ENCODE results near the gene TMEM212. TPM values are rescaled to one million over a fixed set of nuclear protein-coding genes. Genes with fewer than 3 reads are reported as not detected.

Gene TMEM212
- total and polyA plus RNA-seq, 9 of the 15 experiments (the other 6 are each of a cell fraction or from before 2014, with no cell fraction given) = not detected

DNA sequence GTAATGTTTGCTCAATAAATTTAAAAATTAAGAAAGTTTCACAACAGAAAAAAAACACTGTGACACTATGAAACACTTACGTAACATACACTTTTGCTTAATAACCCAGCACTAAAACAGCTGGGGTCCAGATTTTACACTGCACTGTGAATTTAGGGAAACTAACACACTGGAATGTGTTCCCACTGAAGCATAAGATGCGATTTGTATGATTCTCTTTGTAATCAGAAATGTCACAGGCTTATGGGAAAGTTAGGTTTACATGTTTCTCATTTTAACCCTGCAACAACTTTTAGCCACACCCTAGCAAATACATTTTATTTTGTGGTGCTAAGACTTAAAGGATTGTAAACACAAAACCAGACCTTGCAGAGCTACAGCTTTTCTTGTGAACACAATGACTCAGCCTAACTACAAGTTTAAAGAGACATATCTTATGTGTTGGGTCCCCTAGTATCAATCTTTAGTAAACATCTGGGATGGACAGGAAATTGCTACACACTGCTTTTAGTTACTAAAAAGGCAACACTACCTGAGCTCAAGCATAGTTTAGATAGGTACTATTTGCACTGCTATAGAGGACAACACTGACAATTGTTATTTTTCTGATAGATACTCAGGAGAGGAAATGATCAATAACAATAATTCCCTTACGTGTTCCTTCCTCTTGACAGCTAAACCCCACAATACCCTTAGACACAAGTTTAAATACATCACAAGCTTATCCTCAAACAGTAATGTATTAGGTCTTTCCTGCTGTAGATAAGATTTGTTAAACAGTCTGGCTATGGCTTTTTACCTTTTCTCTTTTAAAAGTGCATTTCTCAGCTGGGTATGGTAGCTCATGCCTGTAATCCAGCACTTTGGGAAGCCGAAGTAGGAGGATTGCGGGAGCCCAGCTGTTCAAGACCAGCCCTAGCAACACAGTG, 36.7 kb upstream of the TMEM212 start (continued):
- TF ChIP-seq, protein P1, sequence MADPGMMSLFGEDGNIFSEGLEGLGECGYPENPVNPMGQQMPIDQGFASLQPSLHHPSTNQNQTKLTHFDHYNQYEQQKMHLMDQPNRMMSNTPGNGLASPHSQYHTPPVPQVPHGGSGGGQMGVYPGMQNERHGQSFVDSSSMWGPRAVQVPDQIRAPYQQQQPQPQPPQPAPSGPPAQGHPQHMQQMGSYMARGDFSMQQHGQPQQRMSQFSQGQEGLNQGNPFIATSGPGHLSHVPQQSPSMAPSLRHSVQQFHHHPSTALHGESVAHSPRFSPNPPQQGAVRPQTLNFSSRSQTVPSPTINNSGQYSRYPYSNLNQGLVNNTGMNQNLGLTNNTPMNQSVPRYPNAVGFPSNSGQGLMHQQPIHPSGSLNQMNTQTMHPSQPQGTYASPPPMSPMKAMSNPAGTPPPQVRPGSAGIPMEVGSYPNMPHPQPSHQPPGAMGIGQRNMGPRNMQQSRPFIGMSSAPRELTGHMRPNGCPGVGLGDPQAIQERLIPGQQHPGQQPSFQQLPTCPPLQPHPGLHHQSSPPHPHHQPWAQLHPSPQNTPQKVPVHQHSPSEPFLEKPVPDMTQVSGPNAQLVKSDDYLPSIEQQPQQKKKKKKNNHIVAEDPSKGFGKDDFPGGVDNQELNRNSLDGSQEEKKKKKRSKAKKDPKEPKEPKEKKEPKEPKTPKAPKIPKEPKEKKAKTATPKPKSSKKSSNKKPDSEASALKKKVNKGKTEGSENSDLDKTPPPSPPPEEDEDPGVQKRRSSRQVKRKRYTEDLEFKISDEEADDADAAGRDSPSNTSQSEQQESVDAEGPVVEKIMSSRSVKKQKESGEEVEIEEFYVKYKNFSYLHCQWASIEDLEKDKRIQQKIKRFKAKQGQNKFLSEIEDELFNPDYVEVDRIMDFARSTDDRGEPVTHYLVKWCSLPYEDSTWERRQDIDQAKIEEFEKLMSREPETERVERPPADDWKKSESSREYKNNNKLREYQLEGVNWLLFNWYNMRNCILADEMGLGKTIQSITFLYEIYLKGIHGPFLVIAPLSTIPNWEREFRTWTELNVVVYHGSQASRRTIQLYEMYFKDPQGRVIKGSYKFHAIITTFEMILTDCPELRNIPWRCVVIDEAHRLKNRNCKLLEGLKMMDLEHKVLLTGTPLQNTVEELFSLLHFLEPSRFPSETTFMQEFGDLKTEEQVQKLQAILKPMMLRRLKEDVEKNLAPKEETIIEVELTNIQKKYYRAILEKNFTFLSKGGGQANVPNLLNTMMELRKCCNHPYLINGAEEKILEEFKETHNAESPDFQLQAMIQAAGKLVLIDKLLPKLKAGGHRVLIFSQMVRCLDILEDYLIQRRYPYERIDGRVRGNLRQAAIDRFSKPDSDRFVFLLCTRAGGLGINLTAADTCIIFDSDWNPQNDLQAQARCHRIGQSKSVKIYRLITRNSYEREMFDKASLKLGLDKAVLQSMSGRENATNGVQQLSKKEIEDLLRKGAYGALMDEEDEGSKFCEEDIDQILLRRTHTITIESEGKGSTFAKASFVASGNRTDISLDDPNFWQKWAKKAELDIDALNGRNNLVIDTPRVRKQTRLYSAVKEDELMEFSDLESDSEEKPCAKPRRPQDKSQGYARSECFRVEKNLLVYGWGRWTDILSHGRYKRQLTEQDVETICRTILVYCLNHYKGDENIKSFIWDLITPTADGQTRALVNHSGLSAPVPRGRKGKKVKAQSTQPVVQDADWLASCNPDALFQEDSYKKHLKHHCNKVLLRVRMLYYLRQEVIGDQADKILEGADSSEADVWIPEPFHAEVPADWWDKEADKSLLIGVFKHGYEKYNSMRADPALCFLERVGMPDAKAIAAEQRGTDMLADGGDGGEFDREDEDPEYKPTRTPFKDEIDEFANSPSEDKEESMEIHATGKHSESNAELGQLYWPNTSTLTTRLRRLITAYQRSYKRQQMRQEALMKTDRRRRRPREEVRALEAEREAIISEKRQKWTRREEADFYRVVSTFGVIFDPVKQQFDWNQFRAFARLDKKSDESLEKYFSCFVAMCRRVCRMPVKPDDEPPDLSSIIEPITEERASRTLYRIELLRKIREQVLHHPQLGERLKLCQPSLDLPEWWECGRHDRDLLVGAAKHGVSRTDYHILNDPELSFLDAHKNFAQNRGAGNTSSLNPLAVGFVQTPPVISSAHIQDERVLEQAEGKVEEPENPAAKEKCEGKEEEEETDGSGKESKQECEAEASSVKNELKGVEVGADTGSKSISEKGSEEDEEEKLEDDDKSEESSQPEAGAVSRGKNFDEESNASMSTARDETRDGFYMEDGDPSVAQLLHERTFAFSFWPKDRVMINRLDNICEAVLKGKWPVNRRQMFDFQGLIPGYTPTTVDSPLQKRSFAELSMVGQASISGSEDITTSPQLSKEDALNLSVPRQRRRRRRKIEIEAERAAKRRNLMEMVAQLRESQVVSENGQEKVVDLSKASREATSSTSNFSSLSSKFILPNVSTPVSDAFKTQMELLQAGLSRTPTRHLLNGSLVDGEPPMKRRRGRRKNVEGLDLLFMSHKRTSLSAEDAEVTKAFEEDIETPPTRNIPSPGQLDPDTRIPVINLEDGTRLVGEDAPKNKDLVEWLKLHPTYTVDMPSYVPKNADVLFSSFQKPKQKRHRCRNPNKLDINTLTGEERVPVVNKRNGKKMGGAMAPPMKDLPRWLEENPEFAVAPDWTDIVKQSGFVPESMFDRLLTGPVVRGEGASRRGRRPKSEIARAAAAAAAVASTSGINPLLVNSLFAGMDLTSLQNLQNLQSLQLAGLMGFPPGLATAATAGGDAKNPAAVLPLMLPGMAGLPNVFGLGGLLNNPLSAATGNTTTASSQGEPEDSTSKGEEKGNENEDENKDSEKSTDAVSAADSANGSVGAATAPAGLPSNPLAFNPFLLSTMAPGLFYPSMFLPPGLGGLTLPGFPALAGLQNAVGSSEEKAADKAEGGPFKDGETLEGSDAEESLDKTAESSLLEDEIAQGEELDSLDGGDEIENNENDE (IDR thresholded peaks at IDR 0.05; ENCODE audit: low read depth, low read length) = no peak
- TF ChIP-seq KAT7 (CRISPR knock-in tag; IDR thresholded peaks at IDR 0.05; ENCODE audit: borderline replicate concordance) (no peak), SOX6 (IDR thresholded peaks at IDR 0.05) (peak; percentile 79), HCFC1 (IDR thresholded peaks at IDR 0.05; ENCODE audit: low read depth, low read length) (no peak), NR1H2 (CRISPR knock-in tag; IDR thresholded peaks at IDR 0.05) (no peak), ZBTB7A (IDR thresholded peaks at IDR 0.05; ENCODE audit: borderline replicate concordance, control insufficient read depth, low read depth, low read length) (no peak), MTA1 (IDR thresholded peaks at IDR 0.05; ENCODE audit: borderline replicate concordance) (no peak), TRIM28 (IDR thresholded peaks at IDR 0.05) (no peak), NCOR1 (IDR thresholded peaks at IDR 0.05) (peak; percentile 75)
- TF ChIP-seq, protein P2, sequence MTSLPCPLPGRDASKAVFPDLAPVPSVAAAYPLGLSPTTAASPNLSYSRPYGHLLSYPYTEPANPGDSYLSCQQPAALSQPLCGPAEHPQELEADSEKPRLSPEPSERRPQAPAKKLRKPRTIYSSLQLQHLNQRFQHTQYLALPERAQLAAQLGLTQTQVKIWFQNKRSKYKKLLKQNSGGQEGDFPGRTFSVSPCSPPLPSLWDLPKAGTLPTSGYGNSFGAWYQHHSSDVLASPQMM (CRISPR knock-in tag; IDR thresholded peaks at IDR 0.05) = no peak
- TF ChIP-seq, protein P3, sequence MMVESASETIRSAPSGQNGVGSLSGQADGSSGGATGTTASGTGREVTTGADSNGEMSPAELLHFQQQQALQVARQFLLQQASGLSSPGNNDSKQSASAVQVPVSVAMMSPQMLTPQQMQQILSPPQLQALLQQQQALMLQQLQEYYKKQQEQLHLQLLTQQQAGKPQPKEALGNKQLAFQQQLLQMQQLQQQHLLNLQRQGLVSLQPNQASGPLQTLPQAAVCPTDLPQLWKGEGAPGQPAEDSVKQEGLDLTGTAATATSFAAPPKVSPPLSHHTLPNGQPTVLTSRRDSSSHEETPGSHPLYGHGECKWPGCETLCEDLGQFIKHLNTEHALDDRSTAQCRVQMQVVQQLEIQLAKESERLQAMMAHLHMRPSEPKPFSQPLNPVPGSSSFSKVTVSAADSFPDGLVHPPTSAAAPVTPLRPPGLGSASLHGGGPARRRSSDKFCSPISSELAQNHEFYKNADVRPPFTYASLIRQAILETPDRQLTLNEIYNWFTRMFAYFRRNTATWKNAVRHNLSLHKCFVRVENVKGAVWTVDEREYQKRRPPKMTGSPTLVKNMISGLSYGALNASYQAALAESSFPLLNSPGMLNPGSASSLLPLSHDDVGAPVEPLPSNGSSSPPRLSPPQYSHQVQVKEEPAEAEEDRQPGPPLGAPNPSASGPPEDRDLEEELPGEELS (CRISPR knock-in tag; IDR thresholded peaks at IDR 0.05; ENCODE audit: borderline replicate concordance) = no peak
